Glutamatergic neuron (in vitro differentiated cells): ENCODE data around the gene TTC8. TPM values are rescaled to one million over a fixed set of nuclear protein-coding genes. Genes with fewer than 3 reads are reported as not detected.
A peak's percentile ranks its signal among the peaks of the same experiment; 100 is the strongest.
"Not testable (repeated sequence)": the region's sequence is repeated elsewhere in the genome, so short reads cannot be mapped to it uniquely, and the experiment has no call there.

ENCODE experiments used
- DNase-seq: peaks from one replicate; pipeline ENCODE4 v3.0.0; 2022
- H3K27ac Mint-ChIP-seq: one replicate; pipeline ENCODE4 v1.8.0; 2020; ENCODE audit warnings: mild to moderate bottlenecking, mixed read lengths, inconsistent platforms; ENCODE audit not compliant: unreplicated experiment
- H3K27me3 Mint-ChIP-seq: one replicate; pipeline ENCODE4 v1.8.0; 2020; ENCODE audit warnings: mild to moderate bottlenecking, moderate library complexity, mixed read lengths, inconsistent platforms; ENCODE audit not compliant: unreplicated experiment
- H3K36me3 Mint-ChIP-seq: one replicate; pipeline ENCODE4 v1.8.0; 2020; ENCODE audit warnings: mild to moderate bottlenecking, mixed read lengths, inconsistent platforms; ENCODE audit not compliant: unreplicated experiment
- H3K4me1 Mint-ChIP-seq: one replicate; pipeline ENCODE4 v1.8.0; 2020; ENCODE audit warnings: mild to moderate bottlenecking, low read depth, mixed read lengths, inconsistent platforms; ENCODE audit not compliant: unreplicated experiment
- H3K4me3 Mint-ChIP-seq: one replicate; pipeline ENCODE4 v1.8.0; 2020; ENCODE audit warnings: mild to moderate bottlenecking, mixed read lengths, inconsistent platforms; ENCODE audit not compliant: unreplicated experiment
- H3K9me3 Mint-ChIP-seq: one replicate; pipeline ENCODE4 v1.8.0; 2020; ENCODE audit warnings: mild to moderate bottlenecking, moderate library complexity, mixed read lengths, inconsistent platforms; ENCODE audit not compliant: unreplicated experiment
- long read RNA-seq: library from polyadenylated mRNA; unstranded; transcript quantifications from one replicate; pipeline ENCODE4 v2.0.0, GENCODE V29; 2020; ENCODE audit not compliant: unreplicated experiment
- total RNA-seq: library from RNA; stranded (reverse); fragmentation: NEBNext Ultra II Directional; extraction: Animal tissue kit (Norgen Biotek cat#: 25700); gene quantifications from one replicate; pipeline ENCODE4 v1.2.1, GENCODE V29; 2021; ENCODE audit not compliant: unreplicated experiment
- TF ChIP-seq, protein P1 (sequence below): fragments of 200-600 bp; sonication (generic); IDR thresholded peaks from one replicate; pipeline ENCODE4 v1.5.0; 2021; ENCODE audit not compliant: partially characterized antibody, unreplicated experiment

The TTC8 gene
- 7.6 TPM for total RNA-seq
- long read RNA-seq, full-length matches to known transcripts = 4 of 5 reads
- long read RNA-seq, partial matches to known transcripts = 0 of 5 reads
- long read RNA-seq, other reads (novel, unspliced or antisense) = 1 of 5 reads

DNA sequence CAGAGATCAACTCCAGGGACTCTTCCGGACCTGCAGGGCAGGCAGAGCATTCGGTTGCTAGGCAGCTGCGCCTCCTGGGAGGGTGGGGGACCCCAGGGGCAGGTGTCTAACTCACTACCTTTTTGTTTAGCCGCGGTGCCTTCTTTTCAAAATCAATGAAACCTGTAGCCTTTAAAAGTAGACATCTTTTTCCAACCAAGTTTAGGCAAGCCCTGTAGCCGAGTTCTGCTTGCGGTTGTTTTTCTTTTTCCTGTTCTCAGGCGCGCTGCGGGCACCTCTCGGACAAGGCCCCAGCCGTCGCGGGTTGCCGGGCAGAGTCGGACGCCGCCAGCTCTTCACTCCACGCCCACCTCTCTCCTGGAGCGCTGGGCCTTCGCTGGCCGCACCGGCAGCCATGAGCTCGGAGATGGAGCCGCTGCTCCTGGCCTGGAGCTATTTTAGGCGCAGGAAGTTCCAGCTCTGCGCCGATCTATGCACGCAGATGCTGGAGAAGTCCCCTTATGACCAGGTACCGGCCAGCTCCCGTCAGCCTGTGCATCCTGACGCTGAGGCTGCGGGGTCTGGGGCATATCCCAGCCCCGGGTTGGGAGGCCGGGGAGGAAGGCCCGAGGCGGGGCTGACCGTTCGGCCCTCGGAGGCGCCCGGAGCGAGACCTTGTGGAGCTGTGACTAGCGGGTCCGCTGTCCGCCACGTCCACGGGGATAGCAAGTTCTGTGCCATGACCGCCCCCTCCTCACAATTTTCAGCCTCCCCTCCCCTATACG lies at the start of gene TTC8:
TSS of gene TTC8 (plus strand) at position 338 of the 764 bp plus-strand sequence. CDS start at position 395, 57 bp downstream.
- H3K36me3 Mint-ChIP-seq = no peaks in the 10 kb centered on the region
- TF ChIP-seq, protein P1, sequence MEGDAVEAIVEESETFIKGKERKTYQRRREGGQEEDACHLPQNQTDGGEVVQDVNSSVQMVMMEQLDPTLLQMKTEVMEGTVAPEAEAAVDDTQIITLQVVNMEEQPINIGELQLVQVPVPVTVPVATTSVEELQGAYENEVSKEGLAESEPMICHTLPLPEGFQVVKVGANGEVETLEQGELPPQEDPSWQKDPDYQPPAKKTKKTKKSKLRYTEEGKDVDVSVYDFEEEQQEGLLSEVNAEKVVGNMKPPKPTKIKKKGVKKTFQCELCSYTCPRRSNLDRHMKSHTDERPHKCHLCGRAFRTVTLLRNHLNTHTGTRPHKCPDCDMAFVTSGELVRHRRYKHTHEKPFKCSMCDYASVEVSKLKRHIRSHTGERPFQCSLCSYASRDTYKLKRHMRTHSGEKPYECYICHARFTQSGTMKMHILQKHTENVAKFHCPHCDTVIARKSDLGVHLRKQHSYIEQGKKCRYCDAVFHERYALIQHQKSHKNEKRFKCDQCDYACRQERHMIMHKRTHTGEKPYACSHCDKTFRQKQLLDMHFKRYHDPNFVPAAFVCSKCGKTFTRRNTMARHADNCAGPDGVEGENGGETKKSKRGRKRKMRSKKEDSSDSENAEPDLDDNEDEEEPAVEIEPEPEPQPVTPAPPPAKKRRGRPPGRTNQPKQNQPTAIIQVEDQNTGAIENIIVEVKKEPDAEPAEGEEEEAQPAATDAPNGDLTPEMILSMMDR = no peak
- peak within 1 kb of the TSS; percentile 96 for H3K4me3 Mint-ChIP-seq
- DNase-seq = peak; percentile 89
- peaks cover 3% of the 10 kb centered on the region for H3K9me3 Mint-ChIP-seq
- peaks cover 23% of the 10 kb centered on the region for H3K4me1 Mint-ChIP-seq
- peak within 1 kb of the TSS; percentile 96 for H3K27ac Mint-ChIP-seq
- H3K27me3 Mint-ChIP-seq = peaks cover 3% of the 10 kb centered on the region

DNA sequence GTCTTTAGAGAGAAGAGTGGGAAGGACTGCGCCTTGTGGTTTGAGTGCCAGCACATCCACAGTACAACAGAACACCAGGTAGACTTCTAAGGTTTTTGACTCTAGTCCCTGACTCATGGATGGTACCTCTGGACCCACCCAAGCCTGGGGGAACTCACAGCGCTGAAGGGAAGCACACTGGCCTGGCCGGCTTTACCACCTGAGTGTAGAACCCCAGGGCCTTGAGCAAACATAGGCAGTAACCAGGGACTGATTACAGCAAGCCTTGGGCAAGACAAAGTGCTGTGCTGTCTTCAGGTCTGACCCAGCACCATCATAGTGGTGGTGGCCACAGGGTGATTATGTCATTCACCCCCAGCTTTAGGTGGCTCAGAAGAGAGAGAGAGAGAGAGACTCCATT lies 48.9 kb upstream of the TTC8 start:
- TF ChIP-seq, protein P1 = no peak
- no peaks in the 10 kb centered on the region for H3K9me3 Mint-ChIP-seq
- no peak overlapping the region for H3K4me3 Mint-ChIP-seq
- H3K27ac Mint-ChIP-seq = no peak overlapping the region
- no peaks in the 10 kb centered on the region for H3K4me1 Mint-ChIP-seq
- H3K27me3 Mint-ChIP-seq = peaks cover 3% of the 10 kb centered on the region
- H3K36me3 Mint-ChIP-seq = no peaks in the 10 kb centered on the region
- DNase-seq = no peak

GRCh38 chr14:88785911-88786310 lies 38.5 kb upstream of the TTC8 start:
- H3K4me1 Mint-ChIP-seq = no peaks in the 10 kb centered on the region
- peaks cover 9% of the 10 kb centered on the region for H3K9me3 Mint-ChIP-seq
- peaks cover 15% of the 10 kb centered on the region for H3K36me3 Mint-ChIP-seq
- TF ChIP-seq, protein P1 = no peak
- no peaks in the 10 kb centered on the region for H3K27me3 Mint-ChIP-seq
- H3K27ac Mint-ChIP-seq = no peak overlapping the region
- H3K4me3 Mint-ChIP-seq = no peak overlapping the region
- no peak for DNase-seq

- no peak for DNase-seq
- Mint-ChIP-seq H3K4me3 (no peak overlapping the region), H3K27me3 (no peaks in the 10 kb centered on the region), H3K36me3 (peaks cover 11% of the 10 kb centered on the region), H3K27ac (no peak overlapping the region), H3K4me1 (no peaks in the 10 kb centered on the region), H3K9me3 (peaks cover 6% of the 10 kb centered on the region)
- TF ChIP-seq, protein P1 = no peak
Measured at GRCh38 chr14:88786715-88787114, 37.7 kb upstream of the TTC8 start.

GRCh38 chr14:88789573-88789972 lies 34.9 kb upstream of the TTC8 start:
- not testable (repeated sequence) for DNase-seq, H3K4me1 Mint-ChIP-seq, H3K27me3 Mint-ChIP-seq, H3K4me3 Mint-ChIP-seq, H3K9me3 Mint-ChIP-seq, H3K36me3 Mint-ChIP-seq, H3K27ac Mint-ChIP-seq
